ENCODE results near the gene CEP89.

GRCh38 chr19:32876236-32876918 is 95.4 kb downstream of the CEP89 start:
- TF ChIP-seq, protein P1, sequence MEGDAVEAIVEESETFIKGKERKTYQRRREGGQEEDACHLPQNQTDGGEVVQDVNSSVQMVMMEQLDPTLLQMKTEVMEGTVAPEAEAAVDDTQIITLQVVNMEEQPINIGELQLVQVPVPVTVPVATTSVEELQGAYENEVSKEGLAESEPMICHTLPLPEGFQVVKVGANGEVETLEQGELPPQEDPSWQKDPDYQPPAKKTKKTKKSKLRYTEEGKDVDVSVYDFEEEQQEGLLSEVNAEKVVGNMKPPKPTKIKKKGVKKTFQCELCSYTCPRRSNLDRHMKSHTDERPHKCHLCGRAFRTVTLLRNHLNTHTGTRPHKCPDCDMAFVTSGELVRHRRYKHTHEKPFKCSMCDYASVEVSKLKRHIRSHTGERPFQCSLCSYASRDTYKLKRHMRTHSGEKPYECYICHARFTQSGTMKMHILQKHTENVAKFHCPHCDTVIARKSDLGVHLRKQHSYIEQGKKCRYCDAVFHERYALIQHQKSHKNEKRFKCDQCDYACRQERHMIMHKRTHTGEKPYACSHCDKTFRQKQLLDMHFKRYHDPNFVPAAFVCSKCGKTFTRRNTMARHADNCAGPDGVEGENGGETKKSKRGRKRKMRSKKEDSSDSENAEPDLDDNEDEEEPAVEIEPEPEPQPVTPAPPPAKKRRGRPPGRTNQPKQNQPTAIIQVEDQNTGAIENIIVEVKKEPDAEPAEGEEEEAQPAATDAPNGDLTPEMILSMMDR (optimal IDR thresholded peaks at IDR 0.05 in 1 of 3, IDR thresholded peaks at IDR 0.05 in 1 of 3, conservative IDR thresholded peaks at IDR 0.05 in 1 of 3; ENCODE audit: extremely low read depth in 1 of 3, insufficient read depth in 2 of 3, low read length in 3 of 3): no peak
- TF ChIP-seq EZH2 (IDR thresholded peaks at IDR 0.05; ENCODE audit: low read length): no peak
